GM12878 (cell line): ENCODE measurements around the gene KIN. TPM values are rescaled to one million over a fixed set of nuclear protein-coding genes. Genes with fewer than 3 reads are reported as not detected.

Experiments used
- ASH2L ChIP-seq: fragments of 300-600, 200-600 bp; sonication (generic); IDR thresholded peaks from 2 replicates; pipeline ENCODE4 v1.6.1; 2017; ENCODE audit warnings: low read depth, mild to moderate bottlenecking, borderline replicate concordance
- ETV6 ChIP-seq, 2 experiments: fragments of 450-650 bp in 1 of 2; IDR thresholded peaks in 1 of 2; conservative IDR thresholded peaks in 1 of 2; 2 replicates each; pipeline ENCODE4 v1.6.1; 2014; ENCODE audit warnings: antibody characterized with exemption in 1 of 2, borderline replicate concordance in 1 of 2, low read depth in 1 of 2, mild to moderate bottlenecking in 1 of 2, moderate library complexity in 1 of 2
- KDM1A ChIP-seq: fragments of 200-600 bp; sonication (generic); IDR thresholded peaks from 2 replicates; pipeline ENCODE4 v1.6.1; 2016; ENCODE audit warnings: borderline replicate concordance
- LARP7 ChIP-seq: fragments of 450-650 bp; IDR thresholded peaks from 2 replicates; pipeline ENCODE4 v1.6.1; 2017; ENCODE audit warnings: mild to moderate bottlenecking
- MXI1 ChIP-seq: fragments of 150-350 bp; IDR thresholded peaks from 2 replicates; pipeline ENCODE4 v1.6.1; 2011; ENCODE audit warnings: low read depth, mild to moderate bottlenecking, inconsistent platforms, low read length, improper control_type of control experiment
- MYB ChIP-seq: fragments of 150-350 bp; IDR thresholded peaks from 2 replicates; pipeline ENCODE4 v1.6.1; 2014; ENCODE audit warnings: mild to moderate bottlenecking, low read depth, low read length, borderline replicate concordance
- RUNX3 ChIP-seq: IDR thresholded peaks from 2 replicates; pipeline ENCODE4 v1.6.1; 2012; ENCODE audit warnings: low read length, inconsistent platforms
- YY1 ChIP-seq: IDR thresholded peaks from 2 replicates; pipeline ENCODE4 v1.6.1; 2011; ENCODE audit warnings: low read depth, mild to moderate bottlenecking, low read length
- polyA plus RNA-seq, 11 experiments: library from polyadenylated mRNA; depleted of rRNA in 4 of 11; unstranded in 6 of 11; stranded (reverse) in 5 of 11; fragments of >200 nt; fragmentation: Nextera tagmentation in 4 of 11; fragmentation: Illumina TruSeq in 1 of 11; extraction: Ambion mirVana in 4 of 11; extraction: Trizol in 1 of 11; gene quantifications; 1 replicate in 1 of 11; 2 replicates in 10 of 11; pipeline versions ENCODE4 v1.2.1 to v1.2.3, GENCODE V29; 2011 to 2016; ENCODE audit warnings: inconsistent platforms in 2 of 11, missing spikeins in 2 of 11, low read depth in 1 of 11
- total RNA-seq, 4 experiments: library from RNA; depleted of rRNA in 3 of 4; stranded (reverse); fragments of >200 nt in 3 of 4; fragmentation: Illumina TruSeq in 1 of 4; extraction: Trizol in 1 of 4; gene quantifications; 2 replicates each; pipeline versions ENCODE4 v1.2.1 to v1.2.3, GENCODE V29; 2013 to 2021
- TF ChIP-seq, protein P1 (sequence below): IDR thresholded peaks from 2 replicates; pipeline ENCODE4 v1.6.1; 2012; ENCODE audit warnings: mild to moderate bottlenecking, low read depth, low read length
- TF ChIP-seq, protein P2 (sequence below): fragments of 450-650 bp; IDR thresholded peaks from 2 replicates; pipeline ENCODE4 v1.6.1; 2017; ENCODE audit warnings: mild to moderate bottlenecking, low read depth, inconsistent platforms; ENCODE audit not compliant: poor library complexity, severe bottlenecking

Gene KIN
- total and polyA plus RNA-seq, 10 of the 15 experiments (the other 5 are each of a cell fraction or from before 2014, with no cell fraction given) = 6.8 to 33.2 (median 11.3) TPM

DNA sequence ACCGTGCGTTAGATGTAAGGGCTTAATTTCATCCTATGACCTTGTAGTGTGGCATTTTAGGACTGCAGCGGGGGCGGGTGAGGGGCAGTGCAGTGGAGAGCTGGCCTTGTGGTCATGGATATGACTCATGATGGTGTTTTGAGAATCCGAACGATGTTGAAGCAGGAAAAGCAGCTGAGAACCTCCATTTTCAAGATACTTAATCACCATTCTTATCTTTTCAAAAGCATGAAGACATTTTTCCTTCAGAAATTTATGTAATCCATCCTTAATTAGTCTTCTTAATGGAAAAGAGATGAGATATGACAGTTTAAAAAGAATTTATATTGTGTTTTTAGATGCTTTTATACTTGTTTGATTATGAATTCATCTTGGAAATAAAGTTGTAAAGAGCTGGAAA, 9.8 kb upstream of the KIN start (continued):
- TF ChIP-seq MYB (no peak), ETV6 (conservative IDR thresholded peaks at IDR 0.05 in 1 of 2, IDR thresholded peaks at IDR 0.05 in 1 of 2; ENCODE audit: borderline replicate concordance in 1 of 2, low read depth in 1 of 2) (no peak), RUNX3 (no peak), KDM1A (no peak), LARP7 (no peak), MXI1 (no peak), YY1 (no peak), ASH2L (no peak)
- TF ChIP-seq, protein P1, sequence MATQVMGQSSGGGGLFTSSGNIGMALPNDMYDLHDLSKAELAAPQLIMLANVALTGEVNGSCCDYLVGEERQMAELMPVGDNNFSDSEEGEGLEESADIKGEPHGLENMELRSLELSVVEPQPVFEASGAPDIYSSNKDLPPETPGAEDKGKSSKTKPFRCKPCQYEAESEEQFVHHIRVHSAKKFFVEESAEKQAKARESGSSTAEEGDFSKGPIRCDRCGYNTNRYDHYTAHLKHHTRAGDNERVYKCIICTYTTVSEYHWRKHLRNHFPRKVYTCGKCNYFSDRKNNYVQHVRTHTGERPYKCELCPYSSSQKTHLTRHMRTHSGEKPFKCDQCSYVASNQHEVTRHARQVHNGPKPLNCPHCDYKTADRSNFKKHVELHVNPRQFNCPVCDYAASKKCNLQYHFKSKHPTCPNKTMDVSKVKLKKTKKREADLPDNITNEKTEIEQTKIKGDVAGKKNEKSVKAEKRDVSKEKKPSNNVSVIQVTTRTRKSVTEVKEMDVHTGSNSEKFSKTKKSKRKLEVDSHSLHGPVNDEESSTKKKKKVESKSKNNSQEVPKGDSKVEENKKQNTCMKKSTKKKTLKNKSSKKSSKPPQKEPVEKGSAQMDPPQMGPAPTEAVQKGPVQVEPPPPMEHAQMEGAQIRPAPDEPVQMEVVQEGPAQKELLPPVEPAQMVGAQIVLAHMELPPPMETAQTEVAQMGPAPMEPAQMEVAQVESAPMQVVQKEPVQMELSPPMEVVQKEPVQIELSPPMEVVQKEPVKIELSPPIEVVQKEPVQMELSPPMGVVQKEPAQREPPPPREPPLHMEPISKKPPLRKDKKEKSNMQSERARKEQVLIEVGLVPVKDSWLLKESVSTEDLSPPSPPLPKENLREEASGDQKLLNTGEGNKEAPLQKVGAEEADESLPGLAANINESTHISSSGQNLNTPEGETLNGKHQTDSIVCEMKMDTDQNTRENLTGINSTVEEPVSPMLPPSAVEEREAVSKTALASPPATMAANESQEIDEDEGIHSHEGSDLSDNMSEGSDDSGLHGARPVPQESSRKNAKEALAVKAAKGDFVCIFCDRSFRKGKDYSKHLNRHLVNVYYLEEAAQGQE = no peak
- TF ChIP-seq, protein P2, sequence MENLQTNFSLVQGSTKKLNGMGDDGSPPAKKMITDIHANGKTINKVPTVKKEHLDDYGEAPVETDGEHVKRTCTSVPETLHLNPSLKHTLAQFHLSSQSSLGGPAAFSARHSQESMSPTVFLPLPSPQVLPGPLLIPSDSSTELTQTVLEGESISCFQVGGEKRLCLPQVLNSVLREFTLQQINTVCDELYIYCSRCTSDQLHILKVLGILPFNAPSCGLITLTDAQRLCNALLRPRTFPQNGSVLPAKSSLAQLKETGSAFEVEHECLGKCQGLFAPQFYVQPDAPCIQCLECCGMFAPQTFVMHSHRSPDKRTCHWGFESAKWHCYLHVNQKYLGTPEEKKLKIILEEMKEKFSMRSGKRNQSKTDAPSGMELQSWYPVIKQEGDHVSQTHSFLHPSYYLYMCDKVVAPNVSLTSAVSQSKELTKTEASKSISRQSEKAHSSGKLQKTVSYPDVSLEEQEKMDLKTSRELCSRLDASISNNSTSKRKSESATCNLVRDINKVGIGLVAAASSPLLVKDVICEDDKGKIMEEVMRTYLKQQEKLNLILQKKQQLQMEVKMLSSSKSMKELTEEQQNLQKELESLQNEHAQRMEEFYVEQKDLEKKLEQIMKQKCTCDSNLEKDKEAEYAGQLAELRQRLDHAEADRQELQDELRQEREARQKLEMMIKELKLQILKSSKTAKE = no peak
